ENCODE measurements around the gene ITIH2. TPM values are rescaled to one million over a fixed set of nuclear protein-coding genes. Genes with fewer than 3 reads are reported as not detected.

The ITIH2 gene
- total RNA-seq, 4 donors from 2014 or later, result not detected

DNA sequence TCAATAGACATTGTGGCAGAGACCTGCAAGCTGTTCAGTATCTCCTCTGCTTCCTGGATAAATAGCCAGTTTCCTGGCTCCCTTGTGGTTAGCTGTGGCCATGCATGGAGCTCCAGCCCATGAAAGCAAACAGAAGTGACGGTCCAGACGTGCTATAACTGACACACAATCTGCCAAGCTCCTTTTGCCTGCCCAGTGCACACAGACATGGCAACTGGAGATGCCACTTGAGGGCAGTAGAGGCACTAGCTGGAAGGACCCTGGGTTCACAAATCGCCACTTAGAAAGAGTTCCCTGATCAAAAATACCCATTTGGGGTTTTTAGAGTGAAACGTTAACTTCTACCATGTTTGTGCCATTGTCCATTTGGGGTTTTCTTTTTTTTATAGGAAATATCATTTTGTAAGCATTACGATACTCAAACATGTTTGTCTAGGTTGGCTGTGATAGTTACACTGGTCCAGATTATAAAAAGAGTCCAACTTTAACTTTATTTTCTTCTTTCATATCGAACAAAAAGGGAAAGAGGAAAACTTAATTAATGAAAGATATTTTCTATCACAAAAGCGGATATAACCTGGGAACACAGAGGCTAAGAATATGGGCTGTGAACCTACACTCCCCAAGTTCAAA is 53.4 kb downstream of the ITIH2 start:
- Histone ChIP-seq H3K36me3 (peaks cover 0 to 91% (median 0%) of the 10 kb centered on the region in 3 donors), H3K27ac (no peak overlapping the region), H3K4me1 (no peaks in the 10 kb centered on the region), H3K9me3 (no peaks in the 10 kb centered on the region), H3K27me3 (no peaks in the 10 kb centered on the region), H3K4me3 (no peak overlapping the region)
- no peak for TF ChIP-seq POLR2A (IDR thresholded peaks at IDR 0.05)
- TF ChIP-seq, protein P1, sequence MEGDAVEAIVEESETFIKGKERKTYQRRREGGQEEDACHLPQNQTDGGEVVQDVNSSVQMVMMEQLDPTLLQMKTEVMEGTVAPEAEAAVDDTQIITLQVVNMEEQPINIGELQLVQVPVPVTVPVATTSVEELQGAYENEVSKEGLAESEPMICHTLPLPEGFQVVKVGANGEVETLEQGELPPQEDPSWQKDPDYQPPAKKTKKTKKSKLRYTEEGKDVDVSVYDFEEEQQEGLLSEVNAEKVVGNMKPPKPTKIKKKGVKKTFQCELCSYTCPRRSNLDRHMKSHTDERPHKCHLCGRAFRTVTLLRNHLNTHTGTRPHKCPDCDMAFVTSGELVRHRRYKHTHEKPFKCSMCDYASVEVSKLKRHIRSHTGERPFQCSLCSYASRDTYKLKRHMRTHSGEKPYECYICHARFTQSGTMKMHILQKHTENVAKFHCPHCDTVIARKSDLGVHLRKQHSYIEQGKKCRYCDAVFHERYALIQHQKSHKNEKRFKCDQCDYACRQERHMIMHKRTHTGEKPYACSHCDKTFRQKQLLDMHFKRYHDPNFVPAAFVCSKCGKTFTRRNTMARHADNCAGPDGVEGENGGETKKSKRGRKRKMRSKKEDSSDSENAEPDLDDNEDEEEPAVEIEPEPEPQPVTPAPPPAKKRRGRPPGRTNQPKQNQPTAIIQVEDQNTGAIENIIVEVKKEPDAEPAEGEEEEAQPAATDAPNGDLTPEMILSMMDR (IDR thresholded peaks at IDR 0.05), result peak in 3 of 6 experiments; percentile 13 to 32 (median 26)
- DNase-seq, result no peak

DNA sequence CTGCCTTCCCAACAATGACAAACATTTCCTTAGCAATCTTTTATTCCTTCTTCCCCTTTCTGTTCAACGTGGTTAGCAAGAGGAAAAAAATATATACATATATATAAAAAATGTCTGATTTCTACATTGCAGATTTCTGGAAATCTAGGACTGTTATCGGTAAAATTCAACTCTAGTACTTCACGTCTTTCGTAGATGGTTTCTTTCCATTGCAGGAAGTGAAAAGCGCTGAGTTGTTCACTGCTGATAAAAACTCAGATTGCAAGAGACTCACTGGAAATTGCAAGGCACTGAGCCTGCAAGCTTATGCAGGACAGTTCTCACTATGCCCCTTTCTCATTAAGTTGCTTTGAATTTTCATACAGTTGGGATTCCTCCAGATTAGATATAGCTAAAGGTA is 60.8 kb downstream of the ITIH2 start:
- TF ChIP-seq, protein P1 (IDR thresholded peaks at IDR 0.05), result no peak
- Histone ChIP-seq H3K36me3 (peaks cover 0 to 95% (median 0%) of the 10 kb centered on the region in 3 donors), H3K27ac (no peak overlapping the region)

DNA sequence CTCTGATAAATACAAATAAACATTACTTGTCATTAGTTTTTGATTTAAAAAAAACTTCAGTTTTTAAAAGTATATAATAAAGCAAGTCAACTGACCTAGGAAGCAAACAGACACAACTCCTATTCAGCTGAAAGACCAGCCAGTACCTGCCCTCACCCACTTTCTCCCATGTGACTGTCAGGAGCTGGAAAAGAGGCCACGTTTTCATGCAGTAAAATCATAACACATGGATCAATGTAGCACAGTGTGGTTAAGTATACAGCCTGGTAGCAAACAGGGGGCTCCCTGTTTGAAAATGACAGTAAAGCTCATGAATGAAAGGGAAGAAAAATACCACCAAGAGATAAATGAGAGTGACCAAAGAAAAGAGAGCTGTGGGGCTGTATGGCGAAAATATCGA is 63.1 kb downstream of the ITIH2 start:
- no peak overlapping the region for H3K4me3 ChIP-seq
- H3K36me3 ChIP-seq, result peaks cover 0 to 81% (median 0%) of the 10 kb centered on the region in 3 donors
- H3K9me3 ChIP-seq, result no peaks in the 10 kb centered on the region
- H3K4me1 ChIP-seq, result no peaks in the 10 kb centered on the region
- H3K27ac ChIP-seq, result no peak overlapping the region
- DNase-seq, result no peak
- H3K27me3 ChIP-seq, result no peaks in the 10 kb centered on the region
- TF ChIP-seq, protein P1 (IDR thresholded peaks at IDR 0.05), result no peak
- no peak for TF ChIP-seq POLR2A (IDR thresholded peaks at IDR 0.05)

More for the DNA sequence above, 60.8 kb downstream of the ITIH2 start:
- H3K4me3 ChIP-seq, result no peak overlapping the region
- no peaks in the 10 kb centered on the region for H3K4me1 ChIP-seq
- no peak for DNase-seq
- no peaks in the 10 kb centered on the region for H3K9me3 ChIP-seq
- H3K27me3 ChIP-seq, result no peaks in the 10 kb centered on the region

DNA sequence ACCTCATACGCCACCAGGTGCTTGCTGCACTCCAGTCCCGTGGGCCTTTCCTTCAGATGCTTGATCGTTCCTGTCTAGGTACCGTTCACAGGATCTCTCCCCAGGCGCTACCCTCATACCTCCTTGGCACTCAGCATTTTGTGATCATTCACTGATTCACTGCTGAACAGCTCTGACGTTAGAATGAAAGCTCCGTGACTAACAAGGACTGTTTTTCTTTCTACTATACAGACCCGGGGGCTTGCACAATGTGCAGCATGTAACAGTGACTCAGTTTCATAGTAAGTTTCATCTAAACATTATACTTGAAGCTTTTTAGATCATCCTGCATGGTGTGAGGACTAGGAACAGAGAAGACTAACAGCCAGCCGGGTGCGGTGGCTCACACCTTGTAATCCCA is 64.1 kb downstream of the ITIH2 start:
- Histone ChIP-seq H3K27ac (no peak overlapping the region), H3K27me3 (no peaks in the 10 kb centered on the region), H3K4me3 (no peak overlapping the region), H3K4me1 (no peaks in the 10 kb centered on the region), H3K9me3 (no peaks in the 10 kb centered on the region), H3K36me3 (peaks cover 0 to 79% (median 0%) of the 10 kb centered on the region in 3 donors)
- DNase-seq, result no peak
- TF ChIP-seq, protein P1 (IDR thresholded peaks at IDR 0.05), result no peak
- TF ChIP-seq POLR2A (IDR thresholded peaks at IDR 0.05), result no peak

DNA sequence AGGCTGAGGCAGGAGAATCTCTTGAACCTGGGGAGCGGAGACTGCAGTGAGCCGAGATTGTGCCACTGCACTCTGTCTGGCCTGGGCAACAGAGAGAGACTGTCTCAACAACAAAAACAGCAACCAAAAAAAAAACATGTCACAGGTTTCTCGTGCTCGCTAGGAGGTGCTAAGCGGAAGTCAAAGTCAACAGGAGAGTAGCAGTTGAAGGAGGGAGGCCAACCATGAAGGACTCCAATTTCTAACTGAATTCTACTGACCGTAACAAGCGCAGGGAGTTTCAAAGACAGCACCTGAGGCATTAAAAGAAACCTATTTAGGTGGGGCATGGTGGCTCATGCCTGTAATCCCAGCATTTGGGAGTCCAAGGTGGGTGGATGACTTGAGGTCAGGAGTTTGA is 65.3 kb downstream of the ITIH2 start:
- DNase-seq, result no peak
- no peak overlapping the region for H3K27ac ChIP-seq
- H3K27me3 ChIP-seq, result no peaks in the 10 kb centered on the region
- no peak overlapping the region for H3K4me3 ChIP-seq
- no peaks in the 10 kb centered on the region for H3K9me3 ChIP-seq
- H3K4me1 ChIP-seq, result no peaks in the 10 kb centered on the region
- no peak for TF ChIP-seq POLR2A (IDR thresholded peaks at IDR 0.05)
- TF ChIP-seq, protein P1 (IDR thresholded peaks at IDR 0.05), result no peak
- H3K36me3 ChIP-seq, result peaks cover 0 to 78% (median 0%) of the 10 kb centered on the region in 3 donors

Measured in Peyer's patch (tissue), 4 donors.